Measurements from ENCODE around the gene ATF6B.
"Not testable (repeated sequence)": the region's sequence is repeated elsewhere in the genome, so short reads cannot be mapped to it uniquely, and the experiment has no call there.

ATF6B gene

DNA sequence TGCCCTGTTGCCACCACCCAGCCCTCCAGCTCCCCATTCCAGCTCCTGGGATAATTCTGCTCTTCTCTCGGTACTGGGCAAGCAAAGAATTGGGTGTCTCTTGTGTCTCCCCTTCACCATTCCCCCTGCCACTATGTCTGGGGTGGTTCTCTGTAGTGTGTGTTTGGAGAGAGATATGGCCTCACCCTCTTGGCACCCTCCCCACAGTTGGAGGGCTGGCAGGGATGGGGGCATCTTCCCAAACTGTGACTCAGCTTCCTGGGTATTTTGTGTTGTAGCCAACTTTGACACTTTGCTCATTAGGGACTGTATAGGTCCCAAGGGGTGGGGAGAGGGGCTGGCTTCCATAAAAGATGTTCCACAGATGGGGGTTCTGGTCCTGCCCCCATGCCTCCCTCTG lies 20.6 kb downstream of the ATF6B start:
- DNase-seq (ENCODE audit: low spot score), result no peak

DNA sequence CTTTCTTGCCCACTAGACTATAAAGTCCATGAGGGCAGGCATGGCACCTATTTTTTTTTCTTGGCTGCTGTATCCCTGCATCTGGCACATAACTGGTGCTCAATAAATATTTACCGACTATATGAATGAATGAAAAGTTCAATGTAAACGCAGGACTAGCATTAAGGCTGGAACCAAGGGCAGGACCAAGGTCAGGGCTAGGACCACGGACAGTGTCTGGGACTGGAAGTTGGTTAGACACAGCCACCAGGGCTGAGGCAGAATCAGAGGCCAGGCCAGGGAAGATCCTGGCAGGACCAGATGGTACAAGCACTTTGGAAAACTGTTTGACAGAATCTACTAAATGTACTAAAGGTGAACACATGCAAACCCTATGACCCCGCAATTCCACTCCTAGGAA lies 22.6 kb downstream of the ATF6B start:
- no peak for DNase-seq (ENCODE audit: low spot score)

DNA sequence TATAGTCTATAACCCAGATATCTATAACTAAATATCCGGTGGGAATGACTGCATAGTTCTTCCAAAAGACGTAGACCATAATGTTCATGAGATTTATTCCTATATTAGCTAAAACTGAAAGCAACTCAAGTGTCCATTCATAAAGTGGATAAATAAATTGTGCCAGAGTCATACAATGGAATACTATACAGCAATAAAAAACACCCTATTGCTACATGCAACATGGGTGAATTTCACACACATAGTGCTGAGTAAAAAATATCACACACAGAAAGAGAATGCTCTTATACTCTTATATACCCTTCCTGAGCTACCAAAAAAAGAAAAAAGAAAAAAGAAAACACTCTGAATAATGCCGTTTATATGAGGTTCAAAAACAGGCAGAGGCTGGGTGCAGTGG lies 25.8 kb downstream of the ATF6B start:
- no peak for DNase-seq (ENCODE audit: low spot score)

DNA sequence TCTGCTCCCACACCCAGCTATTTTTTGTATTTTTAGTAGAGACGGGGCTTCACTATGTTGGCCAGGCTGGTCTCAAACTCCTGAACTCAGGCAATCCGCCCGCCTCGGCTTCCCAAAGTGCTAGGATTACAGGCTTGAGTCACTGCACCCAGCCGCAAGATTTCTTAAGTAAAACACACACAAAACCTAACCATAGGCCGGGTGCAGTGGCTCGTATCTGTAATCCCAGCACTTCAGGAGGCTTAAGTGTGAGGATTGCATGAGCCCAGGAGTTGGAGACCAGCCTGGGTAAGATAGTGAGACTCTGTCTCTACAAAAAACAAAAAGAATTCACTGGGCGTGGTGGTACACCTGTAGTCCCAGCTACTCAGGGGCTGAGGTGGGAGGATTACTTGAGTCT lies 27.8 kb downstream of the ATF6B start:
- DNase-seq (ENCODE audit: low spot score), result not testable (repeated sequence)

- DNase-seq (ENCODE audit: low spot score), result no peak
Measured at GRCh38 chr6:32097364-32097763, 30.7 kb downstream of the ATF6B start.

DNA sequence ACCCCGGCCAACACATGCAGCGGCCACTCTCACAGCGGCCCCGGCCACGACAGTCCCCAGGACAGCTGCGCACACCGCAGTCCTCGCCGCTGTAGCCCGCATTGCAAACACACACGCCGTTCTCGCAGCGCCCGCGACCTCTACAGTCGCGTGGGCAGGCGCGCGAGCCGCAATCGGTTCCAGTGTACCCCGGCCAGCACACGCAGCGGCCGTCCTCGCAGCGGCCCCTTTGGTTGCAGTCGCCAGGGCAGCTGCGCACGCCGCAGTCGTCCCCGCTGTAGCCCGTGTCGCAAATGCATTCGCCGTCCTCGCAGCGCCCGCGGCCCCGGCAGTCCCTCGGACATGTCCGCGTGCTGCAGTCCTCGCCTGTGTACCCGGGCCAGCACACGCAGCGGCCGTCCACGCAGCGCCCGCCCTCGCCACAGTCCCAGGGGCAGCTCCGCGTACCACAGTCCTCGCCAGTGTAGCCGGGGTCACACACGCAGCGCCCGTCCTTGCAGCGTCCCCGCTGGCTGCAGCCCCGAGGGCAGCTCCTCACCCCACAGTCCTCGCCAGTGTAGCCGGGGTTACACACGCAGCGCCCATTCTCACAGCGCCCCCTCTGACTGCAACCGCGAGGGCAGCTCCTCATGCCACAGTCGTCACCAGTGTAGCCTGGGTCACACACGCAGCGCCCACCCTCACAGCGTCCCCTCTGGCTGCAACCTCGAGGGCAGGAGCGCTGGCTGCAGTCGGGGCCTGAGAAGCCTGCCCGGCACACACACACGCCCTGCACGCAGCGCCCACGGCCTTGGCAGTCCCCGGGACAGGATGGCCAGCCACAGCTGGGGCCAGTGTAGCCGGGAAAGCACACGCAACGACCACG lies 31.4 kb downstream of the ATF6B start:
- no peak for DNase-seq (ENCODE audit: low spot score)

DNA sequence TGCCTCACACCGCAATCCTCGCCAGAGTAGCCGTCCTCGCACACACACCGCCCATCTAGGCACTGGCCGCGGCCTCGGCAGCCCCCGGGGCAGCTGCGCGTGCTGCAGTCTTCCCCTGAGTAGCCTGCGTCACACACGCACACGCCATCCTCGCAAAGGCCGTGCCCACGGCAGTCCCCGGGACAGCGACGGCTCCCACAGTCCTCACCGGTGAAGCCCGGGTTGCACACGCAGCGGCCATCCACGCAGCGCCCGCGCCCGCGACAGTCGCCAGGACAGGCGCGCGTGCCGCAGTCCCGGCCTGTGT lies 32.0 kb downstream of the ATF6B start:
- no peak for DNase-seq (ENCODE audit: low spot score)

GRCh38 chr6:32095338-32096086 lies 32.5 kb downstream of the ATF6B start:
- no peak for DNase-seq (ENCODE audit: low spot score)

DNA sequence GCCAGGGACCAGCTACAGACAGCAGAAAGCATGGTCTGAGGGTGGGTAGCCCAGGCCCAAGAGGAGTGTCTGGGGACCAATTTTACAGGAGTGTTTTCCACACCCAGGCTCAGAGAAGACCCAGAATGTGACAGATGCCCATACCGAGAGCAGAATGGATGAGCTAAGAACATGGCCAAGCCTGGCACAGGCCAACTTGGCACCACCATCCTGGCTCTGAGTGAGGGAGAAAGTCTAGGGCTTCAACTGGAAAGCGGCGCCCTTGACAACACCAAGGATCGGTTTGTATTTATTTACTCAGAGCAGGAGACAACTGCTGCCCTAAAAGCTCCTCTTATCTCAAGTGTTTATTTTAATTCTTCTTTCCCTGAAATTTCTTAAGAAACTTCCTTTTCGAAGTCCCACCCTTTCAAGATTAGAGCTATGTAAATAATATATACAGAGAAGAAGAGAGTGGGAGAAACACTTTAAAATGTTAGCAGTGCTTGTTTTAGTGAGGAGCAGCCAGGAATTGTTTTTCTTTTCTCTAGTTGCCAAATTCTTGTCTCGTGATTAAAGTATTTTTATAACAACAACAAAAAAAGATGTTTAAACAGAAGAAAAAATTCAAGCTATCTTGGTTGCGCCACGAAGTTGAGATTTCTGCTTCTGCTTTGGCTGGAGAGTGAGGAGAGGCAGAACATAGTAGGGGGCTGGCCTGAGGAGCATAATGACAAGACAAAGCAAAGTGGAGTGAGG lies 35.1 kb downstream of the ATF6B start:
- DNase-seq (ENCODE audit: low spot score), result peak; percentile 48

DNA sequence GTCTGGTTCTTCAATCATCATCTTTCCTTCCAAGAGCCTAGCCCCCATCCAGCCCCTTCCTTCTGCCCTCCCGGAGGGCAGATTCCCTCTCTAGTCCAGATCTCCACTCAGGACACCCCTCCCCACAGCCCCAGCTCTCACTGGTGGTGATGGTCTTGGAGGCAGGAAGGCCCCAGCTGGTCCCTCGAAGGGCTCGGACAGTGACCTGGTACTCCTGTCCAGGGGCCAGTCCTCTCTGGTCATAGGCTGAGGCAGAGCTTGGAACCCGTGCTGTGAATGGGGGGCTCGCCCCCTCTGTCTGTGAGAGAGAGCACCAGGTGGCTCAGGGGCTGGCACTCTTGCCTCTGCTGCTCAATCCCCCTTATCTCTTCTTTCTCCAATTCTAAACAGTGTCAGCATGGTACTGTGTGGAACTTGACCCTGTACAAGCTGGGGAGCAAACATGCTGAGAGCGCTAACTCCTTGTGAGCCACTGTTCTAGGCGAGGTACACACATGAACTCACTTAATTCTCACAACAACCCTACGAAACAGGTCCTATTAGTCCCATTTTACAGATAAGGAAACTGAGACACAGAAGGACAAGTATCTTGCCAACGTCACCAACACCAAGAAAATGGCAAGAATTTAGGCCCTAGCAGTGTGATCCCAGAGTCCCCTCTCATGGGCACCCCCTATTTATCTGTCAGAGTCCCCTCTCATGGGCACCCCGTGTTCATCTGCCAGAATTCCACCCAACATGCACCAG lies 38.8 kb downstream of the ATF6B start:
- DNase-seq (ENCODE audit: low spot score), result no peak

DNA sequence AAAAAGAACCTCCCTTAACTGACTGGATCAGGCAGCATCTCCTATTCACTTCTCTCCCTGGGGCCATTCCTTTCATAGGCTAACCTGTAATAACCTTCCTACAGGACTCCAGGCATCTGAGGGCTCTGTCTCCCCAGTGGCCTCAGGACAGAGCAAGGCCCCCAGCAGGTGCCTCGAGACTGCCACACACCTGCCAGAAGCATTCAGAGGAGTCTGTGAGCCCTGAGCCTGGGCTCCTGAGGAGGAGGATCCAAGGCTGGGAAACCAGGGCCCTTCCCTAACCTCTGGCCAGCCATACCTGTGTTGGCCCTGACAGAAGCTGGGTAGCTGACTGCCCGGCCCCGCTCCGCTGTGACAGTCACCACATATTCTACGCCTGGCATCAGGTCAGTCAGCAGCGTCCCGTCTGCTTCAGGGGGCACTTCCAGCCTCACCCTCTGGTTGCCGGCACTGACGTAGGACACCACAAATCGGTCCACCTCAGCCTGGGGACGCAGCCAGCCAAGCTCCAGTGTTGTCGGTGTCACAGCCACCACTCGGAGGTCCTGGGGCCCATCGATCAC lies 39.5 kb downstream of the ATF6B start:
- DNase-seq (ENCODE audit: low spot score), result no peak

GRCh38 chr6:32087574-32088486 lies 40.2 kb downstream of the ATF6B start:
- no peak for DNase-seq (ENCODE audit: low spot score)

DNA sequence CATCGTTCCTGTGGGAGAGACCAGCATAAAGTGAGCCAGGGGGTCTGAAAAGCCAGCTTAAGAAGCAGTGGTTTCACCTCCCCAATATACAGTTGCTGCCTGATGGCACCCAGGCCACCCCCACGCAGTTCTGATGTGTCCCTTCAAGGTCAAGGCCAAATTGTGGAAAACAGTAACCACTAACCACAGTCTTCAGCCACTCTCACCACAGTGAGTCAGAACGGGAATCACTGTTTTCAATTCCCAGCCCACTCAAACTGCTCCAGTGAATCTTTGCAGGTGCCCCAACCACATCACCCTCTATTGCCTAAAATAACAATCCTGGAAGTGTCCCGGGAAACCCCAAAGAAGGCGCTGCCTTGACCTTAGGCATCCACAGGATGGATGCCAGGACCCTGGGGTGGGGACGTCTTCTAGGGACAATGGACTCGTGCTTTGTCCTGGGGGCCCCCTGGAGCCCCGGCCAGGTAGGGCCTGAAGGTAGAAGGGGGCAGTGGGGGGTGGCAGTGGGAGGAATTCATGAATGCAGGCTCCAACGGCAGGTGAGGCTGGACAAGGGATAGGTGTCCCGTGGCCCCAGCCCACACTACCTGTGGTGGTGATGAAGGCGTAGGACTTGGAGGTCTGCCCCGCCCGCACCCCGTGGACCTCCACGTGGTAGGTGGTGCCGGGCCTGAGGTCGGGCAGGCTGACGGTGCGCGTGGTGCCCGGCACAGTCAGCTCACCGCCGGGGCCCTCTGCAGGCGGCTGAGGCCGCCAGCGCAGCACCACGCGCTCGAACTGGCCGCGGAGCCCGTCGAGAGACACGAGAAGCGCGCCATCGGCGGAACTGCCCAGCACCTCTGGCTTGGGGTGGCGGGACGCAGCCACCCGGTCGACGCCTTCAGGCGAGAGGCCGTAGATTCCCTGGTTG lies 41.1 kb downstream of the ATF6B start:
- no peak for DNase-seq (ENCODE audit: low spot score)

GRCh38 chr6:32085759-32086459 lies 42.1 kb downstream of the ATF6B start:
- DNase-seq (ENCODE audit: low spot score), result no peak

DNA sequence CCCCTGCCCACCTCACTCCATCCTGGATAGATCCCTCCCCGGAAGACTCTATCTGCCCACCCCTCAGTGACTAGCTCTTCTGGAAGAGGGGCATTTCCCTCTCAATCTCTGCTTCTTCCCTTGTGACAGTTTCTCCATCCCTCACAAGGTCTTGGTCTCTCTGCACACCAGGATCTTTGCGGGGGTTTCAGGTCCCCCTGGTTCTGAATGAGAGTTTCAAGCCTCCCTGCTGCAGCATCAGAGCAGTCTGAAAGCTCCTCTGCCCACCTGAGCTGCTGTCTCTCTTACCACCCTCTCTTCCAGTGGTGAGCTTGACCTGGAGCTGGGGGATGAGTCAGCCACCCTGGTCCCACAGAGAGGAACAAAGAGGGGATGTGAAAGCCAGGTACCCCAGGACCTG lies 43.3 kb downstream of the ATF6B start:
- DNase-seq (ENCODE audit: low spot score), result no peak

GRCh38 chr6:32083812-32084768 lies 44.0 kb downstream of the ATF6B start:
- DNase-seq (ENCODE audit: low spot score), result no peak

GRCh38 chr6:32082935-32083334 lies 45.1 kb downstream of the ATF6B start:
- DNase-seq (ENCODE audit: low spot score), result no peak

GRCh38 chr6:32082478-32082877 lies 45.6 kb downstream of the ATF6B start:
- DNase-seq (ENCODE audit: low spot score), result no peak

Measured in pons (tissue), 1 donor.